ENCODE measurements around the gene LTBP1.

The LTBP1 gene

GRCh38 chr2:33190393-33190937 lies 243.7 kb downstream of the LTBP1 start:
- H3K36me3 ChIP-seq (ENCODE audit: control insufficient read depth, insufficient read depth, low read length), result no peaks in the 10 kb centered on the region
- H2AK5ac ChIP-seq (ENCODE audit: low read length), result no peak overlapping the region
- H3K4ac ChIP-seq (ENCODE audit: low read depth, low read length), result no peak overlapping the region
- no peak overlapping the region for H3K9ac ChIP-seq (ENCODE audit: low read length)
- no peaks in the 10 kb centered on the region for H3K27me3 ChIP-seq (ENCODE audit: insufficient read depth, low read length, poor library complexity)
- no peaks in the 10 kb centered on the region for H3K79me2 ChIP-seq (ENCODE audit: control insufficient read depth, insufficient read depth, low read length)
- no peak overlapping the region for H3K56ac ChIP-seq (ENCODE audit: low read length)
- H4K5ac ChIP-seq (ENCODE audit: low read length), result no peak overlapping the region
- H4K8ac ChIP-seq (ENCODE audit: low read depth, low read length), result no peak overlapping the region
- H2BK5ac ChIP-seq (ENCODE audit: low read length), result no peak overlapping the region
- no peak overlapping the region for H3K27ac ChIP-seq (ENCODE audit: low read depth, low read length)
- no CpG with 5 or more reads among the region's 5 CpGs for WGBS (ENCODE audit: extremely low coverage, insufficient coverage, low lambda C conversion rate)
- H3K4me3 ChIP-seq (ENCODE audit: low read length), result no peak overlapping the region
- no peak overlapping the region for H3K18ac ChIP-seq (ENCODE audit: low read length)
- H2BK120ac ChIP-seq (ENCODE audit: low read depth, low read length), result no peak overlapping the region
- H2BK15ac ChIP-seq (replicated peaks; ENCODE audit: low read depth), result no peak overlapping the region
- peaks cover 4% of the 10 kb centered on the region for H3K4me1 ChIP-seq (ENCODE audit: control insufficient read depth, low read depth, low read length)
- DNase-seq, result peak; percentile 88
- no peak overlapping the region for H3K4me2 ChIP-seq (ENCODE audit: low read length)
- H3K79me1 ChIP-seq (ENCODE audit: low read length), result no peaks in the 10 kb centered on the region
- no peak overlapping the region for H3K23ac ChIP-seq (ENCODE audit: low read length)

GRCh38 chr2:33195891-33196290 lies 249.1 kb downstream of the LTBP1 start:
- Histone ChIP-seq H3K27ac (ENCODE audit: low read depth, low read length) (no peak overlapping the region), H2BK15ac (replicated peaks; ENCODE audit: low read depth) (no peak overlapping the region), H2BK5ac (ENCODE audit: low read length) (no peak overlapping the region), H3K4ac (ENCODE audit: low read depth, low read length) (no peak overlapping the region), H3K4me1 (ENCODE audit: control insufficient read depth, low read depth, low read length) (peaks cover under 1% of the 10 kb centered on the region), H2AK5ac (ENCODE audit: low read length) (no peak overlapping the region), H3K56ac (ENCODE audit: low read length) (no peak overlapping the region), H2BK120ac (ENCODE audit: low read depth, low read length) (no peak overlapping the region), H3K18ac (ENCODE audit: low read length) (no peak overlapping the region), H3K4me2 (ENCODE audit: low read length) (no peak overlapping the region), H4K8ac (ENCODE audit: low read depth, low read length) (no peak overlapping the region), H3K27me3 (ENCODE audit: insufficient read depth, low read length, poor library complexity) (no peaks in the 10 kb centered on the region), H3K79me1 (ENCODE audit: low read length) (no peaks in the 10 kb centered on the region), H3K79me2 (ENCODE audit: control insufficient read depth, insufficient read depth, low read length) (no peaks in the 10 kb centered on the region), H3K9ac (ENCODE audit: low read length) (no peak overlapping the region), H3K4me3 (ENCODE audit: low read length) (no peak overlapping the region), H3K23ac (ENCODE audit: low read length) (no peak overlapping the region), H4K5ac (ENCODE audit: low read length) (no peak overlapping the region), H3K36me3 (ENCODE audit: control insufficient read depth, insufficient read depth, low read length) (no peaks in the 10 kb centered on the region)
- no CpG with 5 or more reads among the region's 7 CpGs for WGBS (ENCODE audit: extremely low coverage, insufficient coverage, low lambda C conversion rate)
- no peak for DNase-seq

- H2AK5ac ChIP-seq (ENCODE audit: low read length), result no peak overlapping the region
- H3K27me3 ChIP-seq (ENCODE audit: insufficient read depth, low read length, poor library complexity), result no peaks in the 10 kb centered on the region
- no peak for DNase-seq
- no peak overlapping the region for H3K56ac ChIP-seq (ENCODE audit: low read length)
- H3K4me1 ChIP-seq (ENCODE audit: control insufficient read depth, low read depth, low read length), result no peaks in the 10 kb centered on the region
- no peaks in the 10 kb centered on the region for H3K79me1 ChIP-seq (ENCODE audit: low read length)
- H3K36me3 ChIP-seq (ENCODE audit: control insufficient read depth, insufficient read depth, low read length), result no peaks in the 10 kb centered on the region
- H3K9ac ChIP-seq (ENCODE audit: low read length), result no peak overlapping the region
- no peak overlapping the region for H2BK15ac ChIP-seq (replicated peaks; ENCODE audit: low read depth)
- H2BK120ac ChIP-seq (ENCODE audit: low read depth, low read length), result no peak overlapping the region
- H3K4me3 ChIP-seq (ENCODE audit: low read length), result no peak overlapping the region
- no peak overlapping the region for H3K23ac ChIP-seq (ENCODE audit: low read length)
- H3K18ac ChIP-seq (ENCODE audit: low read length), result no peak overlapping the region
- H4K5ac ChIP-seq (ENCODE audit: low read length), result no peak overlapping the region
- H3K27ac ChIP-seq (ENCODE audit: low read depth, low read length), result no peak overlapping the region
- no peak overlapping the region for H2BK5ac ChIP-seq (ENCODE audit: low read length)
- H3K79me2 ChIP-seq (ENCODE audit: control insufficient read depth, insufficient read depth, low read length), result no peaks in the 10 kb centered on the region
- no peak overlapping the region for H4K8ac ChIP-seq (ENCODE audit: low read depth, low read length)
- no peak overlapping the region for H3K4ac ChIP-seq (ENCODE audit: low read depth, low read length)
- no peak overlapping the region for H3K4me2 ChIP-seq (ENCODE audit: low read length)
- no CpG with 5 or more reads among the region's 3 CpGs for WGBS (ENCODE audit: extremely low coverage, insufficient coverage, low lambda C conversion rate)
Observed at GRCh38 chr2:33196700-33197099, 249.9 kb downstream of the LTBP1 start.

- Histone ChIP-seq H3K27me3 (ENCODE audit: insufficient read depth, low read length, poor library complexity) (no peaks in the 10 kb centered on the region), H3K79me1 (ENCODE audit: low read length) (no peaks in the 10 kb centered on the region), H3K4ac (ENCODE audit: low read depth, low read length) (no peak overlapping the region), H3K56ac (ENCODE audit: low read length) (no peak overlapping the region), H2BK5ac (ENCODE audit: low read length) (no peak overlapping the region), H4K8ac (ENCODE audit: low read depth, low read length) (no peak overlapping the region), H3K79me2 (ENCODE audit: control insufficient read depth, insufficient read depth, low read length) (no peaks in the 10 kb centered on the region), H2BK120ac (ENCODE audit: low read depth, low read length) (no peak overlapping the region), H3K36me3 (ENCODE audit: control insufficient read depth, insufficient read depth, low read length) (no peaks in the 10 kb centered on the region), H2AK5ac (ENCODE audit: low read length) (no peak overlapping the region), H3K9ac (ENCODE audit: low read length) (no peak overlapping the region), H3K27ac (ENCODE audit: low read depth, low read length) (no peak overlapping the region), H3K4me3 (ENCODE audit: low read length) (no peak overlapping the region), H3K4me2 (ENCODE audit: low read length) (no peak overlapping the region), H3K23ac (ENCODE audit: low read length) (no peak overlapping the region), H4K5ac (ENCODE audit: low read length) (no peak overlapping the region), H3K4me1 (ENCODE audit: control insufficient read depth, low read depth, low read length) (no peaks in the 10 kb centered on the region), H3K18ac (ENCODE audit: low read length) (no peak overlapping the region), H2BK15ac (replicated peaks; ENCODE audit: low read depth) (no peak overlapping the region)
- WGBS (ENCODE audit: extremely low coverage, insufficient coverage, low lambda C conversion rate), result no CpG with 5 or more reads among the region's 5 CpGs
- no peak for DNase-seq
Observed at GRCh38 chr2:33197198-33197938, 250.6 kb downstream of the LTBP1 start.

- no peak overlapping the region for H3K56ac ChIP-seq (ENCODE audit: low read length)
- no peak overlapping the region for H3K27ac ChIP-seq (ENCODE audit: low read depth, low read length)
- no peak overlapping the region for H4K5ac ChIP-seq (ENCODE audit: low read length)
- no peaks in the 10 kb centered on the region for H3K27me3 ChIP-seq (ENCODE audit: insufficient read depth, low read length, poor library complexity)
- no peak overlapping the region for H4K8ac ChIP-seq (ENCODE audit: low read depth, low read length)
- no peak overlapping the region for H3K4me2 ChIP-seq (ENCODE audit: low read length)
- H3K4ac ChIP-seq (ENCODE audit: low read depth, low read length), result no peak overlapping the region
- H3K4me1 ChIP-seq (ENCODE audit: control insufficient read depth, low read depth, low read length), result no peaks in the 10 kb centered on the region
- H2BK120ac ChIP-seq (ENCODE audit: low read depth, low read length), result no peak overlapping the region
- no peaks in the 10 kb centered on the region for H3K79me2 ChIP-seq (ENCODE audit: control insufficient read depth, insufficient read depth, low read length)
- no CpG with 5 or more reads among the region's 9 CpGs for WGBS (ENCODE audit: extremely low coverage, insufficient coverage, low lambda C conversion rate)
- H3K36me3 ChIP-seq (ENCODE audit: control insufficient read depth, insufficient read depth, low read length), result no peaks in the 10 kb centered on the region
- no peak overlapping the region for H3K23ac ChIP-seq (ENCODE audit: low read length)
- H3K4me3 ChIP-seq (ENCODE audit: low read length), result no peak overlapping the region
- H2AK5ac ChIP-seq (ENCODE audit: low read length), result no peak overlapping the region
- H2BK5ac ChIP-seq (ENCODE audit: low read length), result no peak overlapping the region
- no peak for DNase-seq
- no peak overlapping the region for H2BK15ac ChIP-seq (replicated peaks; ENCODE audit: low read depth)
- no peak overlapping the region for H3K18ac ChIP-seq (ENCODE audit: low read length)
- no peak overlapping the region for H3K9ac ChIP-seq (ENCODE audit: low read length)
- H3K79me1 ChIP-seq (ENCODE audit: low read length), result no peaks in the 10 kb centered on the region
Observed at GRCh38 chr2:33202641-33203522, 256.1 kb downstream of the LTBP1 start.

All from mesendoderm (in vitro differentiated cells).